Renal cortical epithelial cell (primary cell): ENCODE measurements around the gene NUP93. TPM values are rescaled to one million over a fixed set of nuclear protein-coding genes. Genes with fewer than 3 reads are reported as not detected.
"Not testable (repeated sequence)": the region's sequence is repeated elsewhere in the genome, so short reads cannot be mapped to it uniquely, and the experiment has no call there.

ENCODE experiments used
- DNase-seq: peaks from one replicate; pipeline ENCODE4 v3.0.0-alpha.2; 2011; ENCODE audit warnings: low read depth
- total RNA-seq: library from RNA; depleted of rRNA; stranded (reverse); fragments of >200 nt; gene quantifications from 2 replicates; pipeline ENCODE4 v1.2.3, GENCODE V29; 2014

Gene NUP93
- total RNA-seq, 1 donor from 2014 or later: 72.3 TPM

GRCh38 chr16:56777482-56777881 lies 47.6 kb downstream of the NUP93 start:
- DNase-seq: no peak

- DNase-seq: no peak
These were observed 50.0 kb downstream of the NUP93 start for GRCh38 chr16:56779906-56780305.

- DNase-seq: no peak
These were observed 50.7 kb downstream of the NUP93 start for GRCh38 chr16:56780646-56781045.

- DNase-seq: peak; percentile 20
These were observed 51.6 kb downstream of the NUP93 start for GRCh38 chr16:56781528-56781961.

- DNase-seq: no peak
These were observed 53.4 kb downstream of the NUP93 start for GRCh38 chr16:56783344-56783743.

- DNase-seq: no peak
These were observed 55.4 kb downstream of the NUP93 start for GRCh38 chr16:56785317-56785716.

GRCh38 chr16:56787167-56787566 lies 57.2 kb downstream of the NUP93 start:
- no peak for DNase-seq

- no peak for DNase-seq
These were observed 58.5 kb downstream of the NUP93 start for GRCh38 chr16:56788435-56788834.

GRCh38 chr16:56789360-56789759 lies 59.4 kb downstream of the NUP93 start:
- peak; percentile 66 for DNase-seq

GRCh38 chr16:56792967-56793366 lies 63.0 kb downstream of the NUP93 start:
- no peak for DNase-seq

- peak; percentile 65 for DNase-seq
These were observed 63.6 kb downstream of the NUP93 start for GRCh38 chr16:56793492-56793891.

- DNase-seq: peak; percentile 96
These were observed 65.1 kb downstream of the NUP93 start for GRCh38 chr16:56795011-56795410.

GRCh38 chr16:56797038-56797437 lies 67.1 kb downstream of the NUP93 start:
- DNase-seq: not testable (repeated sequence)

- DNase-seq: no peak
These were observed 67.9 kb downstream of the NUP93 start for GRCh38 chr16:56797861-56798260.

- no peak for DNase-seq
These were observed 69.0 kb downstream of the NUP93 start for GRCh38 chr16:56798955-56799354.

GRCh38 chr16:56800355-56800754 lies 70.4 kb downstream of the NUP93 start:
- peak; percentile 74 for DNase-seq

- no peak for DNase-seq
These were observed 71.8 kb downstream of the NUP93 start for GRCh38 chr16:56801762-56802161.

GRCh38 chr16:56807011-56807675 lies 77.2 kb downstream of the NUP93 start:
- DNase-seq: peak; percentile 29

- DNase-seq: not testable (repeated sequence)
These were observed 77.7 kb downstream of the NUP93 start for GRCh38 chr16:56807676-56808067.

GRCh38 chr16:56810954-56811353 lies 81.0 kb downstream of the NUP93 start:
- DNase-seq: no peak

GRCh38 chr16:56811602-56812001 lies 81.7 kb downstream of the NUP93 start:
- not testable (repeated sequence) for DNase-seq

- DNase-seq: peak; percentile 55
These were observed 83.0 kb downstream of the NUP93 start for GRCh38 chr16:56812884-56813283.

- DNase-seq: peak; percentile 86
These were observed 84.9 kb downstream of the NUP93 start for GRCh38 chr16:56814537-56815432.
